ENCODE results near the gene CHD5.

Gene CHD5

GRCh38 chr1:6205849-6206519, 25.9 kb upstream of the CHD5 start, which contains the start of gene RNF207:
Gene RNF207 (plus strand): TSS chr1:6206119. CDS start chr1:6206536, 417 bp downstream.
- peak within 1 kb of the TSS; percentile 52 for H3K4me3 ChIP-seq (ENCODE audit: low read depth, low read length)
- TF ChIP-seq, protein P1, sequence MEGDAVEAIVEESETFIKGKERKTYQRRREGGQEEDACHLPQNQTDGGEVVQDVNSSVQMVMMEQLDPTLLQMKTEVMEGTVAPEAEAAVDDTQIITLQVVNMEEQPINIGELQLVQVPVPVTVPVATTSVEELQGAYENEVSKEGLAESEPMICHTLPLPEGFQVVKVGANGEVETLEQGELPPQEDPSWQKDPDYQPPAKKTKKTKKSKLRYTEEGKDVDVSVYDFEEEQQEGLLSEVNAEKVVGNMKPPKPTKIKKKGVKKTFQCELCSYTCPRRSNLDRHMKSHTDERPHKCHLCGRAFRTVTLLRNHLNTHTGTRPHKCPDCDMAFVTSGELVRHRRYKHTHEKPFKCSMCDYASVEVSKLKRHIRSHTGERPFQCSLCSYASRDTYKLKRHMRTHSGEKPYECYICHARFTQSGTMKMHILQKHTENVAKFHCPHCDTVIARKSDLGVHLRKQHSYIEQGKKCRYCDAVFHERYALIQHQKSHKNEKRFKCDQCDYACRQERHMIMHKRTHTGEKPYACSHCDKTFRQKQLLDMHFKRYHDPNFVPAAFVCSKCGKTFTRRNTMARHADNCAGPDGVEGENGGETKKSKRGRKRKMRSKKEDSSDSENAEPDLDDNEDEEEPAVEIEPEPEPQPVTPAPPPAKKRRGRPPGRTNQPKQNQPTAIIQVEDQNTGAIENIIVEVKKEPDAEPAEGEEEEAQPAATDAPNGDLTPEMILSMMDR (IDR thresholded peaks at IDR 0.05; ENCODE audit: low read depth, low read length): no peak
- in situ Hi-C loops (cut with HindIII; ENCODE audit: low sequenced_read_pairs): no loop called here
- peak; percentile 54 for DNase-seq (ENCODE audit: low read depth, low spot score)

- H3K4me3 ChIP-seq (ENCODE audit: low read depth, low read length): no peak overlapping the region
- no peak for DNase-seq (ENCODE audit: low read depth, low spot score)
- in situ Hi-C loops (cut with HindIII; ENCODE audit: low sequenced_read_pairs): no loop called here
- TF ChIP-seq, protein P1 (IDR thresholded peaks at IDR 0.05; ENCODE audit: low read depth, low read length): no peak
These were observed 22.1 kb upstream of the CHD5 start for GRCh38 chr1:6202256-6202655.

GRCh38 chr1:6200188-6200809, 20.2 kb upstream of the CHD5 start:
- in situ Hi-C loops (cut with HindIII; ENCODE audit: low sequenced_read_pairs): no loop called here
- TF ChIP-seq, protein P1 (IDR thresholded peaks at IDR 0.05; ENCODE audit: low read depth, low read length): no peak
- peak overlapping the region; percentile 99 for H3K4me3 ChIP-seq (ENCODE audit: low read depth, low read length)
- DNase-seq (ENCODE audit: low read depth, low spot score): no peak

DNA sequence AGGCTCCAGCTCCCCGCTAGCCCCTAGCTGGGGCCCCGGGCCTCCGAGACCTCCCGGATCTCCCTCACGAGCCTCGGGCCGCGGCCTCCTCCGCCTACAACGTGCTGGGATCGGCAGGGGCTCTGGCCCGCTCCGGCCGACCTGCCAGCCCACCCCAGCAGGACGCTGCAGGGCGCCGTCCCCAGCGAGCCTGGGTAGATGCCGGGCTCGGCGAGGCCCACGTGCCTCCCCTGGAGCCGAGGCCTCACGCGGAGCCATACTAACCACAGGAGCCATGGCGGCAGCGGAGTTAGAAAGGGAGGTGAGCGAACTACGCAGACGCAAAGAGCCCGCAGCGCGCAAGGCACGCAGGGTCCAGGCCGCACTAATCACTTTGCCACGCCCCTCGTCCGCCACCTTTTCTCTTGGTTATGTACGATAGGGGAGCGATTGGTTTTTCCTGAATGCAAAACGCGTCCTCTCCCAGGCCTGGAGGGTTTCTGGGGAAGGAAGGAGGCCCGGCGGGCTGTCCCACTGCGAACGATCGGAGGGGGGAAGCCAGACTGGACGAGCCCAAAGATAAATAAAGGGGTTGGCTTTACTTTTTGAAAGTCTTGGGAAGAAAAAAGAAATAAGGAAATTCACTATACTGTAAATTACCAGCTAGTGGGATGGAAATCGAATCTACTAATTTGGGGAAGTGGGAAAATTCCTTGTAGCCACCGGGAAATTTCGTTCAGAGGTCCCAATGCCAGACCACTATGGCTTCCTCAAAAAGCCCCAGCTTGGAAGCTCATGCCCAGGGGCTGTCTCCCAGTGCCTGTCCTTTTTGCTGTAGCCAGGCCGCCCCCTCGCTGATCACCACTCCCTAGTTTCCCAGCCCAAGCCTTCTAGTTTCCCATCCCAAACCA, 19.4 kb upstream of the CHD5 start, which contains the start of gene RPL22:
Gene RPL22, minus strand, starts transcription at position 298 of the 890 bp plus-strand sequence. Its CDS starts 22 bp downstream, at position 276.
- TF ChIP-seq, protein P1 (IDR thresholded peaks at IDR 0.05; ENCODE audit: low read depth, low read length): no peak
- DNase-seq (ENCODE audit: low read depth, low spot score): peak; percentile 99
- in situ Hi-C loops (cut with HindIII; ENCODE audit: low sequenced_read_pairs): no loop called here
- H3K4me3 ChIP-seq (ENCODE audit: low read depth, low read length): peak within 1 kb of the TSS; percentile 99

DNA sequence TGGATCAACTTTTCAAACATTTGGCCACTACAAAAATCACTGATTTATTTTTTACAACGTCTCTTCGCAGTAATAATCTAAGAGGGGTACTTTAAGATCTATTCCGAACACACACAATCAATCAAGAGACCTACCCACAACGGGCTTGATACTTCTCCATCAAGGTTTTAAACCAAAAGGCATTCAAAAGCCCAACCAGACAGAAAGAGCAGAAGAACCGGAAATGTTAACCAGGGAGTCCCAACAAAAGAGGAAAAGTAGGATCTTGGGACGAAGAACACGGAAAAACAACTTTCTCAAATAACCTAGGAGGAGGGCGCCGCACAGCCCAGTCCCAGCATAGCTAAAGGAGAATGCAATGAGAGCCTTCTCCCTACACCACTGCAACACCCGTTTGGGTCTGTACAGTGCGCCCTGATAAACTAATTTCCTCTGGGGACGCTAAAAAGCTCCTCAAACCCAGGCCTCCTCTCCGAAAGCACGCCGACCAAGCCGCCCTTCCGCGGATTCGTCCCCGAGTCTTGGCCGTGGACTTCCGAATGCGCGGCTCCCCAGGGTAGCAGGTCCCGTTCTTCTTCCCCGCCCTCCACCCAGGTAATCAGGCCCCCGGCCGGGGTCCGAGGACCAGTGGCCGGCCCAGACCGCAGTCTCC, 18.7 kb upstream of the CHD5 start:
- in situ Hi-C loops (cut with HindIII; ENCODE audit: low sequenced_read_pairs): no loop called here
- TF ChIP-seq, protein P1 (IDR thresholded peaks at IDR 0.05; ENCODE audit: low read depth, low read length): no peak
- no peak for DNase-seq (ENCODE audit: low read depth, low spot score)
- H3K4me3 ChIP-seq (ENCODE audit: low read depth, low read length): peak overlapping the region; percentile 99

Data from astrocyte of the spinal cord (primary cell).